HUES48 (cell line): Measurements from ENCODE around the gene OR11H6.
"Not testable (repeated sequence)": the region's sequence is repeated elsewhere in the genome, so short reads cannot be mapped to it uniquely, and the experiment has no call there.

ENCODE experiments used
- H3K27ac ChIP-seq: one replicate; pipeline ENCODE4 v1.7.0; 2013; ENCODE audit warnings: low read depth, low read length, inconsistent platforms
- H3K27me3 ChIP-seq: 2 replicates; pipeline ENCODE4 v1.6.1; 2013; ENCODE audit warnings: mild to moderate bottlenecking, low read length; ENCODE audit not compliant: control insufficient read depth, insufficient read depth
- H3K36me3 ChIP-seq: 2 replicates; pipeline ENCODE4 v1.6.1; 2013; ENCODE audit warnings: low read length; ENCODE audit not compliant: control insufficient read depth, insufficient read depth
- H3K4me1 ChIP-seq: 2 replicates; pipeline ENCODE4 v1.6.1; 2013; ENCODE audit warnings: mild to moderate bottlenecking, low read length; ENCODE audit not compliant: control insufficient read depth, insufficient read depth
- H3K4me3 ChIP-seq: 2 replicates; pipeline ENCODE4 v1.5.1; 2013; ENCODE audit warnings: mild to moderate bottlenecking, low read depth, low read length
- H3K9ac ChIP-seq: 2 replicates; pipeline ENCODE4 v1.6.1; 2013; ENCODE audit warnings: mild to moderate bottlenecking, low read depth, low read length, moderate library complexity
- H3K9me3 ChIP-seq: 2 replicates; pipeline ENCODE4 v1.6.1; 2013; ENCODE audit warnings: low read length; ENCODE audit not compliant: control insufficient read depth, insufficient read depth

Gene OR11H6

DNA sequence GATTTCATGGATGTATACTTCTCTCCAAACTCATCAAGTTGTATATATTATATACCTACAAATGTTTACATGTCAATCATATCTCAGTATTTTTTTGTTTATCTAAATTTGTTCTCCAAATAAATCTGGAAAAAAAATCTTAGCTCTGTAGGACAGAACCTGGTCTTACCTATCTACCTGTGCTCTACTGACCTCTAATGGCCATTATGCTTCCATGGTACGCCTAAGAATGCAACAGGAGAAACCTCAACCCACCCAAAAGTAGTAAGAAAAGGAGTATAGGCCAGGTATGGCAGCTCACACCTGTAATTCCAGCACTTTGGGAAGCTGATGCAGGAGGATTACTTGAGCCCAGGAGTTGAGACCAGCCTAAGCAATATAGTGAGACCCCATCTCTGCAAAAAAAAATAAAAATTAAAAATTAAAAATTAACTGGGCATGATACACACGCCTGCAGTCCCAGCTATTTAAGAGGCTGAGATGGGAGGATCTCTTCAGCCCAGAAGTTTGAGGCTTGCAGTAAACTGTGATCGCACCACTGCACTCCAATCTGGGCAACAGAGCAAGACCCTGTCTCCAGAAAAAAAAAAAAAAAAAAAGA is 24.2 kb downstream of the OR11H6 start:
- Histone ChIP-seq H3K4me3 (no peak overlapping the region), H3K9ac (no peak overlapping the region), H3K4me1 (no peaks in the 10 kb centered on the region), H3K27ac (no peak overlapping the region), H3K27me3 (no peaks in the 10 kb centered on the region), H3K9me3 (peaks cover 70% of the 10 kb centered on the region), H3K36me3 (no peaks in the 10 kb centered on the region)

DNA sequence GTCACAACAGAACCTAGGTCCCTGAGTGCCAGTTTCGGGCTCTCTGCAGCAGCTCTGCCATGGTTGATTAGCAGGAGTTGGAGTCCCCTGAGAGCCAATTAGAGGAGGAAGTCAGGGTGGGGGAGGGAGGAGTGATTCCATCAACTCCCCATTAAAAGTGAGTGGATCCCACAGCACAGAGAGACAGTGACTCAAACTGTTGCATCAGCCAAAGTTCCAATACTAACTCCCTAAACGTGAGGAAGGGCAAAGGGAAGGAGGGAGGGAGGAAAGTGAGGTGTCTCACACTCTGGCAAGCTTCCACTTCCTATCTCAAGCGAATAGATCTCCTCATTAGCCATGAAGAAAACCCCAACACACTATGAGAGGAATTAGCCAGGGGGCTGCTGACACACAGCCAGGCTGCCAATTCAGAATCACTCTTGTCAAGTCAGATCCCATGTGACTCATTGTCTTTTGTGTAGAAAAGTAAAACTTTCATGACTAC is 39.2 kb downstream of the OR11H6 start:
- Histone ChIP-seq H3K9ac (no peak overlapping the region), H3K27ac (no peak overlapping the region), H3K4me3 (no peak overlapping the region), H3K9me3 (peaks cover 44% of the 10 kb centered on the region), H3K27me3 (no peaks in the 10 kb centered on the region), H3K4me1 (no peaks in the 10 kb centered on the region), H3K36me3 (no peaks in the 10 kb centered on the region)

DNA sequence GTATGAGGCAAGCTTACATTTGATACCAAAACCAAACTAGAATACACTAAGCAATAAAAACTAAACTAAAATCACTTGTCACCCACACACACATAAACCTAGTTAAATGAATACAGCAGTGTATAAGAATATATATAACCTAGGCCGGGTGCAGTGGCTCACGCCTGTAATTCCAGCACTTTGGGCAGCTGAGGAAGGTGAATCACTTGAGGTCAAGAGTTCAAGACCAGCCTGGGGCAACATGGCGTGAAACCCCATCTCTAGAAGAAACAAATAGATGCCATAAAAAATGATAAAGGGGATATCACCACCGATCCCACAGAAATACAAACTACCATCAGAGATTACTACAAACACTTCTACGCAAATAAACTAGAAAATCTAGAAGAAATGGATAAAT is 40.9 kb downstream of the OR11H6 start:
- not testable (repeated sequence) for H3K4me3 ChIP-seq, H3K4me1 ChIP-seq, H3K27me3 ChIP-seq, H3K36me3 ChIP-seq, H3K27ac ChIP-seq, H3K9ac ChIP-seq
- peaks cover 41% of the 10 kb centered on the region for H3K9me3 ChIP-seq

DNA sequence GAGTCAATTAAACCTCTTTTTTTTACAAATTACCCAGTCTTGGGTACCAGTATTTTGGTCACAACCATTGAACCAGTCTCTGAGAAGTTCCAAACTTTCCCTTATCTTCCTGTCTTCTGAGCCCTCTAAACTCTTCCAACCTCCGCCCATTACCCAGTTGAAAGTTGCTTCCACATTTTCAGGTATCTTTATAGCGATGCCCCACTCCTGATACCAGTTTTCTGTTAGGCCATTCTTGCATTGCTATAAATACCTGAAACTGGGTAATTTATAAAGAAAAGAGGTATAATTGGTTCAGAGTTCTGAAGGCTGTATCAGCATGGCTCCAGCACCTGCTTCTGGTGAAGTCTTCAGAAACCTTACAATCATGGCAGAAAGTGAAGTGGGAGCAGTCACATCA is 50.6 kb downstream of the OR11H6 start:
- no peak overlapping the region for H3K27ac ChIP-seq
- H3K4me1 ChIP-seq, result no peaks in the 10 kb centered on the region
- no peak overlapping the region for H3K4me3 ChIP-seq
- H3K9ac ChIP-seq, result no peak overlapping the region
- no peaks in the 10 kb centered on the region for H3K27me3 ChIP-seq
- H3K9me3 ChIP-seq, result peaks cover 70% of the 10 kb centered on the region
- H3K36me3 ChIP-seq, result no peaks in the 10 kb centered on the region
